GM12872 (cell line): ENCODE results near the gene PTPRN2.

Source experiments
- CTCF ChIP-seq: IDR thresholded peaks from 3 replicates; pipeline ENCODE4 v1.5.1; 2011; ENCODE audit warnings: low read depth, mild to moderate bottlenecking, low read length, moderate library complexity; ENCODE audit not compliant: insufficient read depth

Gene PTPRN2

GRCh38 chr7:158260567-158261361 is 326.9 kb downstream of the PTPRN2 start:
- no peak for TF ChIP-seq CTCF

DNA sequence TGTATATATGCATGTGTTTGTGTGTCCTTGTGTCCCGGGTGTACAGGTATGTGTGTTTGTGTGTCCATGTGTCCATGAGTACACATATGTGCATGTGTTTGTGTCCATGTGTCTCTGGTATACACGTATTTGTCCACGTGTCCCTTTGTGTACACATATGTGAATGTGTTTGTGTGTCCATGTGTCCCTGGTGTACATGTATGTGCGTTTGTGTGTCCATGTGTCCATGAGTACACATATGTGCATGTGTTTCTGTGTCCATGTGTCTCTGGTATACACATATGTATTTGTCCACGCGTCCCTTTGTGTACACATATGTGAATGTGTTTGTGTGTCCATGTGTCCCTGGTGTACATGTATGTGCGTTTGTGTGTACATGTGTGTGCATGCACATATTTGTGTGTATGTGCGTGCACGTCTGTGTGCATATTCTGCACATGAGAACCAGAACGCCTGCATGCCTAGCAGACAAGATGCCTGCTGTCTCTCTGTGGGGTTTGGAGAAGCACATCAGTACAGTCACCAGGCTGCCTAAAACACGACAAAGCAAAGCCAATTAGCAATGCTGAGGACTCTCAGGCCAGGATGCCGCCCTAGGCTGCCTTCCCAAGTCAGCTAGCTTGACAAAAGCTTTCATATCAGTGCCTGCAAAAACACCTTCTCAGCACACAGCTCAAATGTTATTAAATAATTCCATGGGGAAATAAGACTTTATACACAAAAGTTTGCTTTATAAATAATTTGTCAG is 327.8 kb downstream of the PTPRN2 start:
- TF ChIP-seq CTCF: no peak

DNA sequence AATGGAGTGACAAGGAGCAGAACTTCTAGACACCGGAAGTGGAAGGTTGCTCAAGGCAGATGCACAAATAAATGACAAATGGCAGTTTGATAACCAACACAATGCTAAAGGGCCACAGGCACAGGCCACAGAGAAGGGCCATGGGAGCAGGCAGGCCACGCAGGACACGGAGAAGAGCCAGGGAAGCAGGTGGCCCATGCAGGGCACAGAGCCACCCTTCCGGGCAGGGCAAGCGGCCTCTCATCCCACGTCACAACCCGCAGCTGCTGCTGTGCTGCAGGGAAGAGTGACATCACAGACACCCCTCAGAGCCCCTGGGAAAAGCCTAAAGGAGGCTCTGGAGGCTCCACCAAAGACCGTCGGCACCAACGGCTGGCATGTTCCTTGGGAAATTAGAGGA is 328.5 kb downstream of the PTPRN2 start:
- no peak for TF ChIP-seq CTCF

GRCh38 chr7:158258411-158259130 is 329.1 kb downstream of the PTPRN2 start:
- TF ChIP-seq CTCF: no peak

DNA sequence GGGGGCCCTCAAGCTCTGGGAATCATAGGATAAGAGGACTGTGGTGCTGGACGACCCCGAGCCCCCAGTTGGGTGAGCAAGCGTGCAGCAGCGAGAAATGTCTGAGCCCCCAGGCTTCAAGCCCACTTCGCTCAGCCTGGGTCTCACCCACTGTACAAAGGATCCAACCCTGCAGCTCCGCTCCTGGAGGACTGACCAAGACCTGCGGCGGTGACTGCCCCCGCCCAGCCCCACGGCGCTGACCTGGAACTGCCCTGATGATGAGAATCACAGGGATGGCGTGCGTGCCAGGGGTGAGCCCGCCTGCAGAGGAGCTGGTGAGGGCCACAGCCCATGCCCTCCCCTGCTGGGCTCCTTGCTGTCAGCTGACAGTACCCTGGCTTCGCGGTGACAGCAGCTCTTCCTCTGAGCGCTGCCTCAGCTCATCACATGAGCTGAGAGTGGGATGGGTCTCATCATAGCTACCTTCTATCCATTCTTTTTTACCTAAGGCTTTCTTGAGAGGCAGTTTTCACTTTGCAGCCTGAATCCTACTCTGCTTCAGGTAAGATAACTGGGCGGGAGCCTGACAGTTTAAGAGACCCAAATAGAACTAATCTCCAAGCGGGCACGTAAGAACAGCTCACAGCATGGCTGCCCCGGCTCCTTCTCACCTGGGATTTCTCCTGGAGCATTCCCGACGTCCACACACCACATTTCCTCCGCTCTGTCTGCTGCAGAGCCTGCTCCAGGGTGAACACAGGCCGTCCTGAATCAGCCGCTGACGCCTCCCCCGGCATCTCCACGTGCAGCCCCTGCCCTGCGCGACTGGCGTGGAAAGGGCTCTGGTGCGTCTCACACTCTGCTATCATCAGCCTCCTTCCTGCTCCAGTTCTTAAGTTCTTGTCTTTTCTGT is 329.9 kb downstream of the PTPRN2 start:
- no peak for TF ChIP-seq CTCF

GRCh38 chr7:158257001-158257400 is 330.6 kb downstream of the PTPRN2 start:
- TF ChIP-seq CTCF: no peak
